NCI-H2029 treated with DMSO at 0.1 percent for 48 hours (cell line): Measurements from ENCODE around the gene UTF1.
"Not testable (repeated sequence)": the region's sequence is repeated elsewhere in the genome, so short reads cannot be mapped to it uniquely, and the experiment has no call there.

ENCODE experiments used
- DNase-seq: peaks from one replicate; lab custom pipeline; 2025; lab: John Stamatoyannopoulos, UW

UTF1 gene

DNA sequence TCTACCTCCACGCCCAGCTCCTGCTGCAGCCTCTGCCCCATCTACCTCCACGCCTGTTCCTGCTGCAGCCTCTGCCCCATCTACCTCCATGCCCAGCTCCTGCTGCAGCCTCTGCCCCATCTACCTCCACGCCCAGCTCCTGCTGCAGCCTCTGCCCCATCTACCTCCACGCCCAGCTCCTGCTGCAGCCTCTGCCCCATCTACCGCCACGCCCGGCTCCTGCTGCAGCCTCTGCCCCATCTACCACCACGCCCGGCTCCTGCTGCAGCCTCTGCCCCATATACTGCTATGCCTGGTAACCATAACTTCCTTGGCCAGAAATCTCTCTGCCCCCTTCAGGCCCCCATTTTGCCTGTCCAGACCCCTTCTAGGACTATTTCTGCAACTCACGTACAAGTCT is 35.0 kb downstream of the UTF1 start:
- DNase-seq: not testable (repeated sequence)

DNA sequence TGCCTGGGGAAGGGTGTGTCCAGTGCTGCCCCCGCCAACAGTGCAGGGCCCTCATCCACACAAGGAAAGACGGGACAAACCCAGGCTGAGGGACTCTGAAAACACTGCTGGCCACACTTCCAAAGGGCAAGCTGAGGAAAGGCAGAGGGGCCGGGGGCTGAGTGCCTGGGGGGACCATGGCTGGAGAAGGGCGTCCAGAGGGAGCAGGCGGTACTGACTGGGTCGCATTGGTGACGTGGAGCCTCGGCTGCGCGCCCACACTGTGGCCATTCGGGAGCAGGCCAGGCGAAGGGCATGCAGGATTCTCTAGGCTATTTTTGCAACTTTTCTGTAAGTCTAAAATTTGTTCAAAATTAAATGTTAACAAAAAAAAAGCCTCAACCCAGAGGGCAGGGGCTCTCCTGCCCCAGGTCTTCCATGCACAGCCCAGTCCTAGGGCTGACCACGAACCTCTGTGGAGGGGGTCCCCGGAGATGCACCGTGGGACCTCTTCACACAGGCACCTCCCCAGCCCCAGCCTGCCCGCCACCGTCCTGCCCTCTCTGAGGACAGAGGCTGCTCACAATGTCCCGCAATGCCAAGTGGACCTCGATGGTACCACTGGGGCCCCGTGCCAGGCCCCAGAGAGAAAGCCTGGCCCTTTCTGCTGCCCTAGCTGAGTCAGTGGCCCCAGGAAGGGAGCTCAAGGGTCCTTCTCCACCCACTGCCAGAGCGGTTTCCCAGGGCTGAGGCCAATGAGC is 36.2 kb downstream of the UTF1 start:
- DNase-seq: no peak

DNA sequence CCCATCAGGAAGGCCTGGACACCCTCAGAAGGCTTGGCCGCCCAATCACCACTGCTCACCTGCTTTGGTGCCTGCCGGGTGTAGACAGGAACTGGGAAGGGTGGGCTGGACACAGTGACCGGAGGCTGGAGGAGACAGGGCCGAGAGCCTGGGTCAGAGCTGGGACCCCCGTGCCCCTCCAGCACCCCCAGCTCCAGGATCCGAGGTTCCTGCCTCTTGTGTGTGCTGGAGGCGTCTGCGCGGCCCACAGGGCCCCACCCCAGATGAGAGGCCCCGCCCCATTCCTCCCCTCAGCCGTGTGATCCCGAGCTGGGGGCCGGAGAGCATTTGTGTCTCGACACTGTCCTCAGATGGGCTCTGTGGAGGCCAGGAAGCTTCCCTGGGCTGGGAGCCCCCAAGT is 37.3 kb downstream of the UTF1 start:
- DNase-seq: no peak

DNA sequence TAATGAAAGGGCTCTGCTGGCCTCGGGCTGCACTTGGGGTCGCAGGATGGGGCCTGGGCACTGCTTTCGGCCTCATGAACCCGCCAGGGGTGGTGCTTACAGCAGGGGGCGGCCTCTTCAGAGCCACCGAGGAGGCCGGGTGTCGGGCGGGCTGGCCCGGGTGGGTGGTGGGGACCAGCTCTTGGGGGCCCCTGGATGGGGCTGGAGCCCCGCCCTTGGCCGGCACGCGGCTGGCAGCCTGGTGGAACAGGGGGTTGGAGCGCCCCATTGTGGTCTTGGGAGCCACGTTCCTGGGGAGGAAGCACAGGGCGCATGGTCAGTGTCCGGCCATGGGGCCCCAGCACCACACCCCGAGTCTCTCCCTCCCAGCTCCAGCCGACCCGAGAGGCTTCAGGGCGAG is 37.8 kb downstream of the UTF1 start:
- DNase-seq: no peak

DNA sequence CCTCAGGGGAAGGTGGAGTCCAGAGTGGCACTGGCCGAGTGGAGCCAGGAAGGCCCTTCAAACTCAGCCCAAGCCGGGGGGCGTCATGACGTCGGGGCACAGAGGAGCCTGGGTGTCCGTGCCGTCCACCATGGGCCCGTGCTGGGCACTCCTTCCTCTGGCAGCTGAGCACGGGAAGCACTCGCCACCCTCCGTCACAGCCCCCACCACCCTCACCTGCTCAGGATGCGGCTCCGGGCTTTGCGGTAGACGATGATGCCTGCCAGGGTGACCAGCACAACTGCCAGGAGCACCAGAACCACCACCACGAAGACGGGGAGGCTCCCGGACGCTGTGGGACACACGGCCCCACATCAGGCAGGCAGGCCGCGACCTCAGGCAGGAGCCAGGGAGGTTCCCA is 38.5 kb downstream of the UTF1 start:
- no peak for DNase-seq

DNA sequence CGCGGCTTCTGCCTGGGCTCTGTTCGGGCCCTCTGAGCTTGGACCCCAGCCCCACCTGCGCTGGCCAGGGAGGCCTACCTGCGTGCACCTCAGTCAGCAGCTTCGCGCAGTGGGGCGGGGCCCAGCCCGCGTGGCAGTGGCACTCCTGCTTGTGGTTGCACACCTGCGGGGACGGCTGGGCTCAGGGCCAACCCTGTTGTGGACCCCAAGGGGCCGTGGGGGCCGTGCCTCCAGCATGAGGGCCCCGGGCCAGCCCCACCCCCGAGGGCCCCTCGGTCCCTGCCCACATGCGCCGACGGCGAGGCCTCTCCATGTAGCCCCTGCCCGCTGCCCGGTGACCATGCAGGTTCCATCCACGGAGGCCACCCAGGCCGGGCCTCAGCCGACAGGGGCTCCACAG is 39.4 kb downstream of the UTF1 start:
- no peak for DNase-seq

DNA sequence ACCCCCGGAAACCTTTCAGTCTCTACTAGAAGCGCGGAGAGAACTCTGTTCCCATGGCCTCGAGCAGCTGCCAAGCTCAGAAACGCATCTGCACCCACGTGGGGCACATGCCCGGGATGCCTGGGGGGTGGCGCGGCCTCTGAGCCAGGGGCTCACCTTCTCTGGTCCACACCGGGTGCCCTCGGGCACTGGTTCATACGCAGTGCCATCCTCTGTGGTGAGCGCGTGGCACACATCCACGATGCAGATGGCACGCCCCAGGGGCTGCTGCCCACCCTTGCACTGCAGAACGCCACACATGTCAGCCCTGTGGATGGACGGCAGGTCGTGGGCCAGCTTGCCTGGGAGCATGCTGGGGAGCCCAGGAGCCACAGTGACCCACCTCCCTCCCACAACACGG is 40.2 kb downstream of the UTF1 start:
- DNase-seq: no peak

DNA sequence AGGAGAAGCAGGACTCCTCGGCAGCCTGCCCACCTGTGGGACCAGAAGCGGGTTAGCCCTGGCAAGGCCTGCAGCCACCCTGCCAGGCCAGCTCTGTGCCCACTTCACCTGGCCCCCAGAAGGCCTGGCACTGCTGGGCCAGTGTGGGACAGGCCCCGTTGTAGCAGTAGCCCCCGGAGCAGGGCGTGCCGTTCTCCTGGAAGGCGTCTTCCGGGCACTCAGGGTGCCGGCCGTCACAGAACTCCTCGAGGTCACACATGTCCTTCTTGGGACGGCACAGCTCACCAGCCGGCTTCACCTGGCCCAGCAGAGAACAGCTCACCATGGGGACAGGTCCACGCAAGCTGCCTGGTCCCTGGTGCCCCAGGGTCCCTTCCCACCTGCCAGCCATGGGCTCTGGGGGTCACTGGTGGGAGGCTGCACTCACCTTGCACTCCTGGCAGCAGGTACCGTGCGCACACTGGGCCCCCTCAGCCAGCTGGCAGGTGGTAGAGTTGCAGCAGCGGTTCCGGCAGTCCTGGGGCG is 40.8 kb downstream of the UTF1 start:
- DNase-seq: no peak

DNA sequence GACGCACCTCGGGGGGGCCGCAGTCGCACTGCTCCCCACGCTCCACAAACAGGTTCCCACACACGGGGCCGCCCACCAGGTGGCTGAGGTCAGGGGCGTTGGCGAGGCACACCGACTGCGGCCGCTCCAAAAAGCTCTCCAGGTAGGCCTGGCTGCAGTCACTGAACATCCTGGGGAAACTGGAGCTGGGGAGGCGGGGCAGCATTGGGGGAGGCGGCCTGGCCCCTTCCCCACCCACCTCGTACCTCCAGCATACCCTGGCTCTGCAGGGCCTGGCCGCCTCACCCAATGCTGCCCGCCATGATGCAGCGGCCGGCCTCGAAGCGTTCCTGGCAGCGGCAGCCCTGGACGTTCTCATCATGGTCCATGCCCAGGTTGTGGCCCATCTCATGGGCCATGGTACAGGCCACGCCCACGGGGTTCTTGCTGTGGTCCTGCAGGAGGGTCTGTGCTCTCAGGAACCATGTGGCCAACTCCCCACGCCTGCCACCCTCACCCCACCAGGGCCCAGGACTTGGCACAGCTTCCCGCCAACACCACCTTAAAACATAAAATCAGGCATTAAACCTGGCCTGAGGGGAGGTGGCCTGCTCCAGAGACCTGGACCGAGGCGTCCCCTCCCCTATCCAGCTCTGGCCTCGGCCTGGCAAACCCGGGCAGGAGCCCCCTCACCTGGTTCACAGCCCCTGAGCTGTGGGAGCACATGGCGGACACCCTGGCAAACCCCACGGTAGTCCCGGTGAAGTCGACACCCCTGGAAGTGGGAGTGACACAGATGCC is 41.7 kb downstream of the UTF1 start:
- no peak for DNase-seq

DNA sequence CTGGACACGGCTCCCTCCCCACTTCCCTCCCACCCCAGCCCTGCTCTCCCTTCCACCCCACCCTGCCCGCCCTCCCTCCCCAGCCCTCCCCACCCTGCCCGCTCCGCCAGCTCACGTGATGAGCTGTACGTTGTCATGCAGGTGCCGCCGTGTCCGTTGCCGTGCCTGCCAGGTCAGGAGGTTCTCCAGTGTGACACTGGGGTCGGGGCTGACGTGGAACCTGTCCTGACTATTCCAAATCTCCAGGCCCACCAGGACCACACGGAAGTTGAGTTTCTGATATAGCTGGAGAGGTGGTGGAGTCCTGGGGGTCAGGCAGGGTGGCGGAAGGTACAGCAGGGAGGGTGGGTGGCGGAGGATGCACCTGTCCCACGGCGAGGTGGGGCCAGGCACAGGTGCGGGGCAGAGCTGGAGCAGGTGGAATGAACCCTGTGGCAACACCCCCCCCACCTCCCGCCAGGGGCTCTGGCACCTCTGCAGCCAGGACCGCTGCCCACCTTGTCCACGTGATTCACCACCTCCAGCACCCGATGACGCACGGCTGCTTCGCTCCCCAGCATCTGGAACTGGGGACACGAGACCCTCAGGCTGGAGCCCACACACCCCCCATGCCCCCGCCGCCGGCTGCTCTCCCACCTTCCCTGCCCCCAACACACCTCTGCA is 42.4 kb downstream of the UTF1 start:
- DNase-seq: no peak

DNA sequence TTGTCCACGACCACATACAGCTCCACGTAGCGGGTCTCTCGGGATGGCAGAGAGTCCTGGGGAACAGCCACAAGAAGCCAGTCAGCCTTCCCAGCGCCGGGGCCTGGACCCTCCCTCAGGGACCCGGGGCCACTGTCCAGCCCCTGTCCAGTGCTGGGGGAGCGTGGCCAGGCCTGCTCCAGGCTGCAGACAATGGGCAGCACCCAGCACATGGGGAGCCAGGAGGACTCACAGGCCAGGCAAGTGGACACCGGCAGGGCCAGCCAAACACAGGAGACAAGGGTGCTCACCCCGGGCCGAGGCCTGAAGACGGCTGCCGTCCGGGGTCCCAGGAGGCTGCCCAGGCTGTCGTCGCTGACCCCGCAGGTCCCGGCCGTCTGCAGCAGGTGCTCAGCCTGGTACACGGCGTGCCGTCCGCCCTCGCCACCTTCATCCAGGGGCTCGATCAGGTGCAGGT is 43.0 kb downstream of the UTF1 start:
- no peak for DNase-seq

DNA sequence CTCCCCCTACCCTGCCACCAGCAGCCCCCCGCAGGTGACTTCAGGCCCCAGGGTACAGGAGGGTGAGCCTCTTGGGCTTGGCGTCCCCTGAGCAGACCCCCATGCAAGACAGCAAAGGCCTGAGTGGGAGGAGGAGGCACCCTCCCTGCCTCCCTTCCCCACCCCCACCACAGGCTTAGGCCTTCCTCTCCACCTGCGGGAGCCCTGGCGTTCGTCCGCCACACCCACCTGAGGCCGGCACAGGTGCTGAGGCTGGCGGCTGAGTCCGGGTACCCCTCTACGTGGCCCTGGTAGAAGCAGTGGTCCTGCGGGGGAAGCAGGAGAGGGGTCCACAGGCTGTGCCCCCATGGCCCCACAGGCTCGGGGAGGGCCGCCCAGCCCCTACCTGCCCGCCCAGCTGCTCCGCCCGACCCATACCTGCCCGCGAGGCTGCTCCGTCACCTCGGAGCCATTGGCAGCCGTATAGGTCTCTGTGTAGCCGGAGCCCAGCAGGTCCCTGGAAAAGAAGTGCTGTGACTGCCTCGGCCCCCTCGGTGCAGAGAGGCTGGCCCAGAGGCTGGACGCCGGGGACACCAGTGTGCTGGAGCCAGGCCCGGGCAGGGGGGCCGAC is 43.6 kb downstream of the UTF1 start:
- DNase-seq: no peak

DNA sequence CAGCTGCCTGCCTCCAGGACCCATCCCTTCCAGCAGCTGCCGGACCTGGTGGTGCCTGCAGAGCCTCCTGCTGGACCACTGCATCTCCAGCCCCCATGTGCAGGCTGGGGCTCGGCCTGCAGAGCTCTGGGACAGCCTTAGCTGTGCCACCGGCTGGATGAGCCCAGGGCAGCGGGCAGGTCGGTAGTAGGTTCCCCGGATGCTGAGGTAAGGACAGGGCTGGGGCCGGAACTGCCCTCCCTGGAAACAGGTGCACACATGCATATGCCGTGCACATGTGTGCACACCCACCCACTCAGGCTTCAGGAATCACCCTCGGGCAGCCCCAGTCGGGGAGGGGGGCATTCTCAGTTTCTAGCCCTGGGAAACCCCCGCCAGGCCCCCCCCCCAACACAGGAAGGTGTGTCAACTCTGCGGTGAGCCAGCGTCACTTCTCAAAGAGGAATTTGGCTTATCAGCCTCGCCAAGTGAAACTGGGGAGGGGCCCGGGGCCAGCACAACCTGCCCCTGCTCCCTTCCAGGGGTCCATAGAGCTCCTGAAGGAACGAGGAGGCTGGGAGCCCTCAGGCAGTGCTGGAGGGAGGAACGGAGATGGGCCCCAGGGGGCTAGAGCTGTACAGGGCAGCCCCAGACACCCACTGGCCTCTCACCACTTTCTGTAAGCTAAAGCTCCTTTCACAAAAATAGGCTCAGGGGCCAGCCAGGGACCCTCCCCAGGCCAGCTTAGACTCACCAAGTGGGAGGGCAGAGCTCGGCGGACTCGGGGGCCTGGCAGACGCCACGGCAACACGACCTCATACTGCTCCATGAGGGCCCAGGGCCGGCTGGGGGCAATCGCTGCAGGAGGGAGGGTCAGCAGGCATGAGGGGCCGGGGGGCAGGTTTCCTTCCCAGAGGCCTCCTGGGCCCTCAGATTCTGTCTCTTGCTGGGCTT is 45.0 kb downstream of the UTF1 start:
- no peak for DNase-seq

DNA sequence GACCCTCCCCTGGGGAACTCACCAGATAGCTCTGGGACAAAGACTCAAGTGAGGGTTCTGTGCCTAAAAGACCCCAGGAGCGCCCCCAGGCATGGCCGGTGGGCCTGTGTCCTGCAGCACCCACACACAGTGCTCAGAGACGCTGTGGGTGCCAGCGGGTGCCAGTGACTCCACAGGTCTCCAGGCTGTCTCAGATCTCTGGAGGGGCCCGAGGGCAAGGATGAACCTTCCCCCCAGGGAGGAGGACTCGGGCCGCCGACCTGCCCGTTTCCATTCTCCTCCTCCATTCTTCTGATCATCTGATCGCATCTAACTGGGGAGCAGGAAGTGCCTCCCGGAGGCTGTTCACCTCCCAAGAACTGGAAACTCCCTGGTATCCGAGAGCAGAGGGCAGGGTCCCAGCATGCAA is 45.7 kb downstream of the UTF1 start:
- DNase-seq: no peak

DNA sequence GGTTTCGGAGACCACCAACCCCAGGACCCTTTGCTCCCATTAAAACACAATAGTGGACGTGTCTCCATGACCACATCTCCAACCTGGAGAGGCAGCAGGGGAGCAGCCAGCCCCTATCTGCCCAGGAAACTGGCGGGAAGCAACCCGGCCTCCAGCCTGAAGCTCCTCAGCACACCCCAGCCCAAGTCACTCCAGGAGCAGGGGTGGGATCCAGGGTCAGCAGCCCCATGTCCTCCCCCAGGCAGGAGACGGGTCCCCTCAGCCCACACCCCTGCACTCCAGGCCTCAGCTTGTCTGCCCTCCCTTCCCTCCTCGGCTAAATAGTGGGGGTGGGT is 46.0 kb downstream of the UTF1 start:
- no peak for DNase-seq

DNA sequence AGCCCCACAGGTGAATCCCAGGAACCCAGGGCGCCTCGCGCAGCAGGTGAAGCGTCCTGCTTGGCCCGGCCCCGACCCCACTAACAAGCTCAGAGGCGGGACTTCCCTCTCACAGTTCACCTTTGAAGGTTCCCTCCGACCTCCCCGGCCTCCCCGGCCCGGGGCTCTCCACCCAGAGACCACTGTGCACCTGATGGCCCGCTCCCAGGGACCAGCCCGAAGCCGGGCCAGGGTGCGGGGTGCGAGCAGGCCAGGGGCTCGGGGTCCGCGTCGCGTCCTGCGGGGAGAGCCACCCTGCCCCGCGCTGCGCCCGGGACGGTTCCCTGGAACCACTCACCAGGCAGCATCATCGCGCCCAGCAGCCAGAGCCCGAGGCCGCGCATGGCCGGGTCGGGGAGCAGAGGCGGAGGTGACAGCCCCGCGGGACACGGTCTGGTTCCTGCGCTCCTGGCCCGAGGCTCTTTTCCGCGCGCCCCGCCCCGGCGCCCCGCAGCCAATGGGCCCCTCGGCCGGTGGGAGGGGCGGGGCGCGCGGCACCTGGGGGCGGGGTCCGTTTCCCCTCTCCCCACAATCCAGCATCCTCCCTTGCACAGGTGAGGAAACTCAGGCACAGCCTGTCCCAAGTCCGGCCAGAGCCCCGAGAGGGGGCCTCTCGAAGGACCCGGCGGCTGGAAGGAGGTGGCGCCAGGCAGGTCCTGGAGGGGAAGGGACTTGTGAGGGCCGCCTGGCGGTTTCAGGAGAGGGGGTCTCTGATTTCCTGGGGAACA is 46.6 kb downstream of the UTF1 start, which contains the start of gene ADAM8:
ADAM8 (minus strand) TSS at position 434 of the 767 bp plus-strand sequence; CDS start at position 383, 51 bp downstream.
- DNase-seq: no peak

DNA sequence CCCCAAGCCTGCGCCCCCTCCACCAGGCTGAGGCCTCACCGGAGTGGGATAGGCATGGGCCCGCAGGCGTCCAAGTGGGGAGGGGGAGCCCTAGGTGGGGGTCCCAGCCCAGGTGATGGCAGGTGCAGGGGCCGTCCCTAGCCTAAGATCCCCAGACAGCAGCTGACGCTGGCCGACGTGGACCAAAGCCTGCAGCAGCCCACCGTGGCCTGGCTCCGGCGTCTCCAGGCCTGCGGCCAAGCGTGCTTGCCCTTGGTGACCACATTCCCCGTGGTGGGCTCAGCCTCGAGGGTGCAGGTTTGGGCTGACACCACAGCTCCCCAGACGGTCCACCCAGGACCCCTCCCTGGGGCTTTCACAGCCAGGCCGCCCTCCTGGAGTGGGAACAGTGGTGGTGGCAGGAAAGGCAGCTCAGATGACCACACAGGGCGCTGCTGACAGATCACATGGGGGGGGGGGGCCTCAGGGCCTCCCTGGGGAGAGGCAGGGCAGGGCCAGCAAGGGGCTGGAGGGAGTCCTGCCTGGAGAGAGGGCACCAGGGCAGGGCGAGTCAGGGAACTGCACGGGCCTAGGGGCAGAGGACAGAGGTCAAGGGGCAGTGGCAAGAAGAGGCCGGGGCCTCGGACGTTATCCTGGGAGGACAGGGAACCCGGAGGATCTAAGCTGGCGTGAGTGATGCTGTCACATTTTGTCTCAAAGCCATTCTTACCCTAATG is 47.4 kb downstream of the UTF1 start:
- DNase-seq: no peak

DNA sequence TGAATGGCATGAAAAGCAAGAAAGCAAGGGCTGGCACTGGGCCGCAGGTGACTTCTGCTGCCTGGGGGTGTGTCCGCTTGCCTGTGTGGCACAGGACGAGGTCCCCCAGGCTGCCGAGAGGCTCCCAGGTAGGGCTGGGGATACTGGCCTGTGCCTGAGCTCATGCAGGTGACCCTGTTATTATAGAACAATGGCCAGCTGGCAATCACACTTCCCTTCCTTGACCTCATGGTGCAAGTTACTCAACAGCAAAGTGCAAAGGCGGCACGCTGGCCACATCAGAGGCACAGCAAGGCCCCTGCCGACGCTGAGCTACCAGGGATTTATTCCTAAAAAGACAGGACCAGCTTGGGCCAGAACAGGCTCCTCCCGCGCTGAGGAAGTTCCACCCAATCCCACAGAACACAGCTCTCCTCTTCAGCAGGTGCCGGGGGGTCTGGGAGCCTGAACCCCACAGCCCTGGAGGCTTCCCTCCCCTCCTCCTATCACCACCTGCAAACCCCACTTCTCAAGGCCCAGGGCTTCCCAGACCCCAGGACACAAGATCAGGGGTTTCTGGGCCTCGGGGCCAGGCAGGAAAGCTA is 48.1 kb downstream of the UTF1 start:
- DNase-seq: no peak

DNA sequence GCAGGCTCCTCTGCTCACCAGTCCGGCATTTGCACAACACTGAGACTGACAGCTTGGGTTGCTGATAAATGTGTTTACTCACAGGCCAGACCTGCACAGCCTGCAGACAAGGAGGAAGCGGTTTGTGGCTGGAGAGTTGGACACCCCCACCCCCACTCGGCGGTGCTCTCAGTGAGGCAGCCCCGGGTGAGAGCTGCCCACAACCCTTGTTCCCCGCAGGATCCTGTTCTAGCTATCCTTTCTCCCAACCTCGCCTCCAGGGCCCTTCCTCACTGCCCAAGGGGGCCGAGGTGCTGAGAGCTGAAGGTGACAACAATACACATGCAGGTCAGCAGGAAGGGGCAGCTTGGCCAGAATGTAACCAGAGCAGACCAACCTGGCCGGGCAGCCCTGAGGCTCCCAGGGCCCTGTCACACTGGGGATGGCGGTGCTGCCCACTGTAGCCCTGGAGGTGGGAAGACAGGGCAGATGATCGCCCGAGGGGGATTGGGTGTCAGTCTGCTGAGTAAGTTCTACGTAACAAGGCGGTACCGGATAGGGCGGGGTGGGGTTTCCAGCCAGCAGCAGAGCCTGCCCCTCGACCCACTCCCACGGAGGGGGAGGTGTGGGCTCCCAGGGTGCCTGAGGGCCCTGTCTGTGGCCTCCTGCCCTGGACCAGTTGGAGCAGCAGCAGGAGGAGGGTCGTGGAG is 48.7 kb downstream of the UTF1 start:
- DNase-seq: no peak
